ENCODE measurements around the gene NCKAP5. TPM values are rescaled to one million over a fixed set of nuclear protein-coding genes. Genes with fewer than 3 reads are reported as not detected.
A peak's percentile ranks its signal among the peaks of the same experiment; 100 is the strongest.

NCKAP5 gene
- total and polyA plus RNA-seq, 2 experiments from 2014 or later, result 0.65 to 0.86 TPM

DNA sequence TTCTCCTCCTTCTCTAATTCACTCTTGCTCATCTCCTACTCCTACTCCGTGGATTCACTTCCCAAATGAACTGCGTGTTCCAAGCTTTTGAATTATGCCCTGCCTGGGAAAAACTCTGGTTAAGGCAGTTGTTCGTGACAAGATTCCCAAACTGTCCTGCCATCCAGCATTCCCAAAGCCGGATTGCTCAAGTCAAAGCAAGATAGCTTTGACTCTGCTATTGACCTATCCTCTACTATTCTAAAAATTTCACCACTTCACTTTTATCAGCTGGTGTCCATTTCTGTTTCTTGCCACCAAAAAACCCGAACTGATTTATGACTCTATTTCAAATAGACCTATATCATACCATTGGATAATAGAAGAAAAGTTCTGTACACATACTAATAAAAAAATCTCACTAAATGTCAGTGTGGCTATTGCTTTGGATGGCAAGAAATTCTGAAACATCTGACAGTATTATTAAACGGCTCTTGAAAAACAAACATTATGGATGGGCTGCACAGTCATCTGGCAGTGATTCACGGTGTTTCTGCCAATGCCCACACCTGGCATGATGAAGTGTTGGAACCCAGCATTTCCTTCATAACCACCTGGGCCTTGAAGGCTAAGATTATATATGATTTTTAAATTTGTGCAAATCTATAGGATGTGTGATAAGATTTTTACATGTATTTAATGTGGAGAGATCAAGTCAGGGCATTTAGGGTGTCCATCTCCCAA lies 87.4 kb downstream of the NCKAP5 start:
- Histone ChIP-seq H3K4me2 (ENCODE audit: unreplicated experiment) (no peak overlapping the region), H3K4me3 (no peak overlapping the region), H2AFZ (no peak overlapping the region), H3K9ac (no peak overlapping the region), H3K9me2 (ENCODE audit: insufficient read depth) (no peaks in the 10 kb centered on the region), H3K36me3 (ENCODE audit: low read depth) (no peaks in the 10 kb centered on the region), H3K79me2 (ENCODE audit: insufficient read depth) (no peaks in the 10 kb centered on the region), H3K4me1 (ENCODE audit: insufficient read depth) (no peaks in the 10 kb centered on the region), H3F3A (ENCODE audit: insufficient read depth) (0 out of 2 replicates have a peak, but pooled peaks cover 13% of the 10 kb centered on the region), H3K9me3 (ENCODE audit: low read depth) (no peaks in the 10 kb centered on the region), H4K20me1 (ENCODE audit: insufficient read depth) (no peaks in the 10 kb centered on the region), H3K27ac (no peak overlapping the region), H3K27me3 (replicated peaks; ENCODE audit: insufficient read depth) (no peaks in the 10 kb centered on the region)
- WGBS, 2 experiments (ENCODE audit: low coverage in 1 of 2, low lambda C conversion rate in 2 of 2, missing lambda C conversion rate in 2 of 2), result 40 to 44% methylated on average over 7 of the region's 7 CpGs
- TF ChIP-seq EZH2phosphoT487 (IDR thresholded peaks at IDR 0.05; ENCODE audit: insufficient read depth, low read depth), result no peak
- TF ChIP-seq EZH2 (IDR thresholded peaks at IDR 0.05; ENCODE audit: insufficient read depth, poor library complexity, severe bottlenecking), result no peak
- in situ Hi-C loops (cut with MboI), result no loop called here
- DNase-seq, result no peak

DNA sequence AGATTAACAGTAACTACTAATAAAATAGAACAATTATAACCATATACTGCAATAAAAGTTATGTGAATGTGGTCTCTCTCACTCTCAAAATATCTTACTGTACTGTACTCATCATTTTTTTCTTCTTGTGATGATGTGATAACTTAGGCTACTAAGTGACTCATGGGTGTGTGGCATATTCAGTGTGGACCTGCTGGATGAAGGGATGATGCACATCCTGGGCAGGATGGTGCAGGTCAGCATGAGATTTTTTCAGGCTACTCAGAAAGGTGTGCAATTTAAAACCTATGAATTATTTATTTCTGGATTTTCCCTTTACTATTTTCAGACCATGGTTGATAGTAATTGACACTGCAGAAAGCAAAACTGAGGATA lies 90.7 kb downstream of the NCKAP5 start:
- DNase-seq, result peak; percentile 51
- TF ChIP-seq EZH2phosphoT487 (IDR thresholded peaks at IDR 0.05; ENCODE audit: insufficient read depth, low read depth) (no peak), EZH2 (IDR thresholded peaks at IDR 0.05; ENCODE audit: insufficient read depth, poor library complexity, severe bottlenecking) (no peak)
- H3K27me3 ChIP-seq (replicated peaks; ENCODE audit: insufficient read depth), result no peaks in the 10 kb centered on the region

DNA sequence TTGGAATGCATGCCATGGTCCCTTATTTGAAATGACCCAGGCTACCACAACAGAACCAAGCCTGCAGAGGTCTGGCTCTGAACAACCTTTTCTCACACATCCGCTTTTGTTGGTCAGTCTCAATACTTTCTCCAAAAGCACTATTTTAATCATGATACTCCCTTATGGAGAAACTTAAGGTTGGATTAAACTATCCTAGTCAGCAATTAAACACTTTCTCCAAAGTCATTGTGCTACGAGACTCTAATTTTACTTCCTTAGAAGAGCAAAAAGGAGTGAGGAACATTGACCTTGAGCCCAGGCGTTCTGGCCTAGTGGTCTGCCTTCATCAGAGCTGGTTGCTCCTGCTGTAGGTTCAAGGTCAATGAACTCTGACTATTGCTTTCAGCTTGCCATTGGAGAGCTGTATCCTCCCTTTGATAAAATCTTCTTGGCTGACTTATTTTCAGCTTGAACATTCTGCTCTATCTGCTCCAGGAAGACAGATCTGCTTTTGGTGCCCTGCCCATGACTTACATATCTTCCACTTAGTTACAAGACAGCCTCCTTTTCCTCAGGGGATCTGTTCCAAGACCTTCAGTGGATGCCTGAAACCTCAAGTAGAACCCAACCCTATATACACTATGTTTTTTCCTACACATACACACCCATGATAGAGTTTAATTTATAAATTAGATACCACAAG lies 91.2 kb downstream of the NCKAP5 start:
- H2AFZ ChIP-seq, result no peak overlapping the region
- H3F3A ChIP-seq (ENCODE audit: insufficient read depth), result 0 out of 2 replicates have a peak, but pooled peaks cover 13% of the 10 kb centered on the region
- H3K4me2 ChIP-seq (ENCODE audit: unreplicated experiment), result no peak overlapping the region
- WGBS, 2 experiments (ENCODE audit: low coverage in 1 of 2, low lambda C conversion rate in 2 of 2, missing lambda C conversion rate in 2 of 2), result 52 to 54% methylated on average over 3 of the region's 3 CpGs
- H3K4me3 ChIP-seq, result no peak overlapping the region
- H3K4me1 ChIP-seq (ENCODE audit: insufficient read depth), result no peaks in the 10 kb centered on the region
- no peak for DNase-seq
- H3K9ac ChIP-seq, result no peak overlapping the region
- H3K79me2 ChIP-seq (ENCODE audit: insufficient read depth), result no peaks in the 10 kb centered on the region
- TF ChIP-seq EZH2 (IDR thresholded peaks at IDR 0.05; ENCODE audit: insufficient read depth, poor library complexity, severe bottlenecking), result no peak
- TF ChIP-seq EZH2phosphoT487 (IDR thresholded peaks at IDR 0.05; ENCODE audit: insufficient read depth, low read depth), result no peak
- no peaks in the 10 kb centered on the region for H3K36me3 ChIP-seq (ENCODE audit: low read depth)
- H3K27me3 ChIP-seq (replicated peaks; ENCODE audit: insufficient read depth), result no peaks in the 10 kb centered on the region
- no peaks in the 10 kb centered on the region for H3K9me2 ChIP-seq (ENCODE audit: insufficient read depth)
- in situ Hi-C loops (cut with MboI), result no loop called here
- H3K9me3 ChIP-seq (ENCODE audit: low read depth), result no peaks in the 10 kb centered on the region
- no peak overlapping the region for H3K27ac ChIP-seq
- H4K20me1 ChIP-seq (ENCODE audit: insufficient read depth), result no peaks in the 10 kb centered on the region

More for the DNA sequence above, 90.7 kb downstream of the NCKAP5 start:
- Histone ChIP-seq H3K9me3 (ENCODE audit: low read depth) (no peaks in the 10 kb centered on the region), H2AFZ (no peak overlapping the region), H3K79me2 (ENCODE audit: insufficient read depth) (no peaks in the 10 kb centered on the region), H3K27ac (no peak overlapping the region), H3K4me2 (ENCODE audit: unreplicated experiment) (no peak overlapping the region), H3K36me3 (ENCODE audit: low read depth) (no peaks in the 10 kb centered on the region), H3K4me1 (ENCODE audit: insufficient read depth) (no peaks in the 10 kb centered on the region), H3K9me2 (ENCODE audit: insufficient read depth) (no peaks in the 10 kb centered on the region), H3K4me3 (no peak overlapping the region), H3F3A (ENCODE audit: insufficient read depth) (0 out of 2 replicates have a peak, but pooled peaks cover 13% of the 10 kb centered on the region), H4K20me1 (ENCODE audit: insufficient read depth) (no peaks in the 10 kb centered on the region), H3K9ac (no peak overlapping the region)
- in situ Hi-C loops (cut with MboI), result no loop called here

DNA sequence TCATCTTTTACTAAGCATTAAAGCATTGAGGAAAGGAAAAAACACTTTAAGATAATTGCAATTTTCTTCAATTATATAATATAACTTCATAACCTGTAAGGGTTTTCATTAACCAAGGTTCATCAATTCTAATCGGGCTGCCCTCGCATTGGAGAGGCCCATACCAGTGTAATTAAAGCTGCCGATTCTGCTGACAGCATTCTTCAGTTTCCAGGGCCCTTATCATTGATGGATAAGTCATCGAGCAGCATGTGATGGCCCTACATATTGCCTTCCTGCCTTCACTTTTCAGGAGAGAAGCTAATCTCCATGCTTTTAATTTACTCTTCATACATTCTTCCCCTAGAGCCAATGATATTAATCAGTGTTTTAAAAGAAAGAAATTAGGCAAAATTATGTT lies 92.0 kb downstream of the NCKAP5 start:
- Histone ChIP-seq H3K4me3 (no peak overlapping the region), H3K9me2 (ENCODE audit: insufficient read depth) (no peaks in the 10 kb centered on the region), H3K27me3 (replicated peaks; ENCODE audit: insufficient read depth) (no peaks in the 10 kb centered on the region), H3K79me2 (ENCODE audit: insufficient read depth) (no peaks in the 10 kb centered on the region), H4K20me1 (ENCODE audit: insufficient read depth) (no peaks in the 10 kb centered on the region), H3K9ac (no peak overlapping the region), H3K4me1 (ENCODE audit: insufficient read depth) (no peaks in the 10 kb centered on the region), H3K36me3 (ENCODE audit: low read depth) (no peaks in the 10 kb centered on the region), H2AFZ (no peak overlapping the region), H3K27ac (no peak overlapping the region), H3K4me2 (ENCODE audit: unreplicated experiment) (no peak overlapping the region), H3K9me3 (ENCODE audit: low read depth) (no peaks in the 10 kb centered on the region), H3F3A (ENCODE audit: insufficient read depth) (0 out of 2 replicates have a peak, but pooled peaks cover 13% of the 10 kb centered on the region)
- WGBS, 2 experiments (ENCODE audit: low coverage in 1 of 2, low lambda C conversion rate in 2 of 2, missing lambda C conversion rate in 2 of 2), result 60 to 68% methylated on average over 4 of the region's 4 CpGs
- no peak for DNase-seq
- in situ Hi-C loops (cut with MboI), result no loop called here
- TF ChIP-seq EZH2 (IDR thresholded peaks at IDR 0.05; ENCODE audit: insufficient read depth, poor library complexity, severe bottlenecking), result no peak
- no peak for TF ChIP-seq EZH2phosphoT487 (IDR thresholded peaks at IDR 0.05; ENCODE audit: insufficient read depth, low read depth)

All from GM23248 (cell line).